Subcutaneous adipose tissue (tissue), 4 donors: ENCODE data around the gene PHF20. TPM values are rescaled to one million over a fixed set of nuclear protein-coding genes. Genes with fewer than 3 reads are reported as not detected.

ENCODE experiments used
- CTCF ChIP-seq: fragments of 450-650 bp; IDR thresholded peaks from one replicate; pipeline ENCODE4 v1.5.1; 2016; ENCODE audit warnings: low read depth, mild to moderate bottlenecking, control low read depth, antibody characterized with exemption, moderate library complexity
- total RNA-seq, 4 donors: library from RNA; depleted of rRNA; stranded (reverse); fragments of >200 nt; gene quantifications; one replicate each; pipeline ENCODE4 v1.1.0, GENCODE V29; 2016

PHF20 gene
- total RNA-seq, 4 donors from 2014 or later: 35.5 to 61.6 (median 44.5) TPM

GRCh38 chr20:35820715-35821114 is 48.9 kb downstream of the PHF20 start:
- no peak for TF ChIP-seq CTCF

GRCh38 chr20:35821807-35822242 is 50.0 kb downstream of the PHF20 start:
- no peak for TF ChIP-seq CTCF

- no peak for TF ChIP-seq CTCF
These were observed 51.3 kb downstream of the PHF20 start for GRCh38 chr20:35823147-35823546.

GRCh38 chr20:35823937-35824336 is 52.1 kb downstream of the PHF20 start:
- no peak for TF ChIP-seq CTCF

GRCh38 chr20:35826397-35826998 is 54.7 kb downstream of the PHF20 start:
- TF ChIP-seq CTCF: no peak

- TF ChIP-seq CTCF: no peak
These were observed 56.6 kb downstream of the PHF20 start for GRCh38 chr20:35828434-35828833.

GRCh38 chr20:35828916-35829315 is 57.1 kb downstream of the PHF20 start:
- TF ChIP-seq CTCF: no peak
